T-helper 2 cell (primary cell): ENCODE data around the gene MFSD11.
A peak's percentile ranks its signal among the peaks of the same experiment; 100 is the strongest.
"Not testable (repeated sequence)": the region's sequence is repeated elsewhere in the genome, so short reads cannot be mapped to it uniquely, and the experiment has no call there.

Experiments used
- DNase-seq, 5 experiments: peaks; one replicate each; pipeline versions ENCODE4 v3.0.0 to v3.0.0-alpha.2; 2012 to 2022

The MFSD11 gene

DNA sequence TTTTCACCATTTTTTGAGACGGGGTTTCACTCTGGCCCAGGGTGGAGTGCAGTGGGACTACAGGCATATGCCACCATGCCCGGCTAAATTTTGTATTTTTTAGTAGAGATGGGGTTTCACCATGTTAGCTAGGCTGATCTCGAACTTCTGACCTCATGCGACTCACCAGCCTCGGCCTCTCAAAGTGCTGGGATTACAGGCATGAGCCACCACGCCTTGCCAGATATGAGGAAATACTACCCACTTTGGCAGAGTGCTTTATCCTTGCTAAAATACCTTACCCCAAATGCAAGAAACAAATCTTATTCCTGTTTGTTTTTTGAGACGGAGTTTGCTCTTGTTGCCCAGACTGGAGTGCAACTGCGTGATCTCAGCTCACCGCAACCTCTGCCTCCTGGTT lies 67.4 kb downstream of the MFSD11 start:
- no peak for DNase-seq

- DNase-seq = not testable (repeated sequence)
Measured at GRCh38 chr17:76806151-76806550, 68.2 kb downstream of the MFSD11 start.

GRCh38 chr17:76806767-76807166 lies 68.8 kb downstream of the MFSD11 start:
- DNase-seq = not testable (repeated sequence)

DNA sequence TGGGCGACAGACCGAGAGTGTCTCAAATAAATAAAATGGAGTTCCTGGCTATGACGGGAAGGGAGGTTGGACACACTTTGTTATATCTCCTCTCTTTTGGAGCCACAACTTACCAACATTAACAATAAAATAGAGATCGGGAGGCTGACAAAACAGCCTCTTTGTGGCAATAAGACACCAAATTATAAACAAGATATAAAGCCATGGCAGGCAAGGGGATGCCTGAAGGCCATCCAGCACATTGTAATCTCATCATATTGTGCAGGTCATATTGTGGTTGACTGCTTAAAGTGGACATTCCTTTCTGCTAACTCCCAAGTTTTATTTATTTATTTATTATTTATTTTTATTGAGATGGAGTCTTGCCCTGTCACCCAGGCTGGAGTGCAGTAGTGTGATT lies 70.4 kb downstream of the MFSD11 start:
- no peak for DNase-seq

- no peak for DNase-seq
Measured at GRCh38 chr17:76810956-76811355, 73.0 kb downstream of the MFSD11 start.

GRCh38 chr17:76811834-76812233 lies 73.9 kb downstream of the MFSD11 start:
- no peak for DNase-seq

GRCh38 chr17:76812263-76812662 lies 74.3 kb downstream of the MFSD11 start:
- no peak for DNase-seq

GRCh38 chr17:76812968-76813367 lies 75.0 kb downstream of the MFSD11 start:
- DNase-seq = no peak

GRCh38 chr17:76815907-76816589 lies 78.1 kb downstream of the MFSD11 start:
- not testable (repeated sequence) for DNase-seq

DNA sequence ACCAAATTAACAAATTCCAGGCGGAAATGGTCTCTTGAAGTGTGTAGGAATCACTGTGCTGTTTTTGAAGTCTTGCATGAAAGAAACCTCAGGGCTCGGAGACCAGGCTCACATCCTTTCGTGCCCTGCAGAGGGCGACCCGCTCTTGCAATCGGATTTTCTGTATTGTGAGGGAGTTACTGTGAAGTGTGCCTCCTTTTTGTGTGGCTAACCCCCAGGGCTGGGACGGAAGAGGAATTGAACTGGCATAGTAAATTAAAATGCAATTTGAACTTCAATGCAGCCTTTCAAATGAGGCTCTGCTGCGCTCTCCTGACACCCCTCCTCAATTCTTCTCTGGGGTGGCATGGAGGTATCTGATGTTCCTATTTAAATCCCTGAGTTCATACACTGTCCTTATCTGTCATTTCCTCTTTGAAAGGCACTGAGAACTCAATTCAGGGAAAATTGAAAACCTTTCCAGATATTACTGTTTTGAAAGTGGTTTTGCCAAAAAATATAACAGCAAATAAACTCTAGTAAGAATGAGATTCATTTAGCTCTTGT lies 78.7 kb downstream of the MFSD11 start:
- peak; percentile 9 to 76 (median 19) for DNase-seq

- DNase-seq = no peak
Measured at GRCh38 chr17:76820039-76820438, 82.1 kb downstream of the MFSD11 start.

DNA sequence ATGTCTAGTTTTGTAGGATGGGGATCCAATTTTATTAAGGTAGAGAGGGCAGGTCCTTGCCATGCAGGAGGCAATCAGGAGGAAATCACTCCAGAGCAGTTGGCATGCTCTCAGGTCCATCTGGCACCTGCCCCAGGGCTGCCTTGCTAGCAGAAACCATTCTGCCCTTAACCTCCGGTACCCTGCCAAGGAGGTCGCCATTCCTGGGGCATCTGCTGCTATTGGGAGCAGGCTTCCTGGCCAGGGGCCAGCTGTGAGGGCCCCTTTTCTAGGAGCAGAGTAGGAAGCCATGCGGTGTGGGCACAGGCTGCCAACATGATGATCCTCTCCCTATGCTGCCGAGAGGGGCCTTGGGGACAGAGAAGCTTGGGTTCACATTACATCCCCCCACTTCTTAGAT lies 82.6 kb downstream of the MFSD11 start:
- DNase-seq = no peak

DNA sequence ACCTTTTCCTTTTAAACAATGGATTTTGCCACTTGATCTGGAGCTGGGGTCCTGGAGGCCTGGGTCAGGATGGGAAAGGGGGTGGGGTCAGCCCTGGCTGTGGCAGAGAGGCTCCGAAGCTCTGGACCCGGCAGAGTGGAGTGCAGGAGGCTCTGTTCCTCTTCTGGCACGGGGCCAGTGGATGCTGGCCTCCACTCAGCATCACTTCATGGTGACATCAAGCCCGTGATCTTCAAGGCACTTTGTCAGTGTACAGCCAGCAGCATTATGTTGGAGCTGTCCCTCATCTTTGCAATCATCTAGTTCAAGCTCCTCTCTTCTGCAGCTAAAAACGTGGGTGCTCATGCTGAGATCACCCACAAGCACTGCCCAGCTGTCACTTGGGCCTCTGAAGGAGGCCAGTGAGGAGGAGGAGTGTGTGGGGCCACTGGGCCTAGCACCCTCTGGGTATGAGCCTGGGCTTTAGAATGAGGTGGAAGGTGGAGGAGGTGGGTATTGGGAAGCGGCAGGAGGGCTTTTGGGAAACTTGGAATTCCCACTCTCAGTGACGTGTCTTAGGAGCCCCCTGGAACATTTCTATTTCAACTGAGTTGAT lies 84.4 kb downstream of the MFSD11 start:
- no peak for DNase-seq

- no peak for DNase-seq
Measured at GRCh38 chr17:76824093-76824492, 86.2 kb downstream of the MFSD11 start.

GRCh38 chr17:76826330-76827068 lies 88.6 kb downstream of the MFSD11 start:
- DNase-seq = peak in 1 of 5 experiments; percentile 9

DNA sequence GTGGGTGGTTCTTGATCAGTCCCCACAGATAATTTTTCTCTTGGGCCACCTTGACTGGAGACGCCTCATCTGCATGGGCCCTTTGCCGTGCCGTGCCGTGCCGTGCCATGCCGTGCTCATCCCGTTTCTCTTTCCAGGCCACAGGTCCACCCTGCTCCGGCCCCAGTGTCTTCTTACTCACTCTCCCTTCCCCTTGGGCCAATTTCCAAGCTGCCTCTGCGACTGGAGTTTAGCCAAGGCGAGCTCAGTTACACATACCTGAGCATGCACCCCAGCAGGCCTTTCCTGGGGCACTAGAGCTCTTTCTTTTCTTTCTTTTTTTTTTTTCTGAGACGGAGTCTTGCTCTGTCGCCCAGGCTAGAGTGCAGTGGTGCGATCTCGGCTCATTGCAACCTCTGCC lies 89.8 kb downstream of the MFSD11 start:
- DNase-seq = no peak
